Stimulated activated CD4-positive, alpha-beta T cell treated with anti-CD3 and anti-CD28 coated beads, Interleukin-1b, Interleukin-23, amount 100 ng/mL, for 48 hours (primary cell): Measurements from ENCODE around the gene TLNRD1.
A peak's percentile ranks its signal among the peaks of the same experiment; 100 is the strongest.

Experiments
- DNase-seq: peaks from one replicate; pipeline ENCODE4 v3.0.0-alpha.2; 2020

The TLNRD1 gene

GRCh38 chr15:81002331-81003096, 1.8 kb downstream of the TLNRD1 start:
- DNase-seq, result no peak

GRCh38 chr15:81003097-81003350, 2.3 kb downstream of the TLNRD1 start:
- no peak for DNase-seq

- DNase-seq, result no peak
Measured at GRCh38 chr15:81006124-81006523, 5.4 kb downstream of the TLNRD1 start.

- DNase-seq, result no peak
Measured at GRCh38 chr15:81007428-81008064, 6.8 kb downstream of the TLNRD1 start.

- DNase-seq, result no peak
Measured at GRCh38 chr15:81008312-81008711, 7.6 kb downstream of the TLNRD1 start.

GRCh38 chr15:81010086-81010485, 9.4 kb downstream of the TLNRD1 start:
- no peak for DNase-seq

- DNase-seq, result no peak
Measured at GRCh38 chr15:81011593-81011992, 10.9 kb downstream of the TLNRD1 start.

GRCh38 chr15:81012588-81012987, 11.9 kb downstream of the TLNRD1 start:
- DNase-seq, result no peak

- no peak for DNase-seq
Measured at GRCh38 chr15:81013396-81013929, 12.7 kb downstream of the TLNRD1 start.

- no peak for DNase-seq
Measured at GRCh38 chr15:81014446-81015093, 13.8 kb downstream of the TLNRD1 start.

- no peak for DNase-seq
Measured at GRCh38 chr15:81015621-81016488, 15.1 kb downstream of the TLNRD1 start.

GRCh38 chr15:81016489-81017068, 15.9 kb downstream of the TLNRD1 start:
- DNase-seq, result no peak

GRCh38 chr15:81018197-81018596, 17.5 kb downstream of the TLNRD1 start:
- DNase-seq, result no peak

GRCh38 chr15:81021321-81021720, 20.6 kb downstream of the TLNRD1 start:
- no peak for DNase-seq

- DNase-seq, result peak; percentile 21
Measured at GRCh38 chr15:81023483-81024264, 23.0 kb downstream of the TLNRD1 start.

GRCh38 chr15:81024265-81024872, 23.6 kb downstream of the TLNRD1 start:
- no peak for DNase-seq

- no peak for DNase-seq
Measured at GRCh38 chr15:81024936-81025335, 24.2 kb downstream of the TLNRD1 start.

GRCh38 chr15:81025721-81026370, 25.1 kb downstream of the TLNRD1 start:
- no peak for DNase-seq

GRCh38 chr15:81026836-81027599, 26.3 kb downstream of the TLNRD1 start:
- DNase-seq, result no peak
